ENCODE data around the gene URM1.

DNA sequence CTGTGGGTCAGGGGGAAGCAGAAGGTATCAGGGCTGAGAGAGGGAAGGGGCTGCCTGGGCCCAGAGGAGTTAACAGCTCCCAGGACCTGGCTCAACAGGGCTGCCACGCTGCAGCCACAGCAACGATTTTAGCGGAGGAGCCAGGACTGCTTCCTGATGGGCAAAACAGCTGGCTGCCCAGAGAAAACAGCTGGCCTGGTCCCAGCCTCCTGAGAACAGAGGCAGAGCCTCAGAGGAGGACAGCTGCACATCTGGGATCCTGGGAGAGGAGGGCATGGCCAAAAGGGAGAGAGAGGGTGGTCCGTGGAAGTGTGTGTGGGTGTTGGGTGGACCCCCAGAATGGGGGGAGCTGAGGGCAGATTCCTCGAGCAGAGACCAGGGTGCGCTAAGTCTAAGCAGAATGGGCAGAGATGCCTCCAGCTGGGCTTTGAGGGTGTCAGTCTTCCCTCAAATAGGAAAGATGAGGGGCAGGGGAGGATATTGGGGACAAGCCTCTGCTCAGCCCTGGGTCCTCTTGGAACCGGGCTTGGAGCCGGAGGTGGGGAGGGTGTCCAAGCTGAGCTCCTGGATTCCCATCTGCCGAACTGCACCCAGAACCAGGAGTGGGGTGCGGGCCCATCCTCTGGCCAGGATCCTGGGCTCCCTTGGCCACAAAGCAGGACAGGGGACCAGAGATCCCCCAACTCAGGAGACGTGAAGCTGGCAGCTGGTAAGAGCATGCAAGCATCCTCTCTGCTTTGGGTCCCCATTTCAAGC, 40.4 kb downstream of the URM1 start:
- no peak for TF ChIP-seq CTCF (IDR thresholded peaks at IDR 0.05; ENCODE audit: low read length)
- TF ChIP-seq EZH2 (IDR thresholded peaks at IDR 0.05; ENCODE audit: borderline replicate concordance, low read length): no peak

All from OCI-LY1 (cell line).